HG02870 (cell line): ENCODE results near the gene C3orf20.

ENCODE experiments used
- ATAC-seq: cut with Tn5 transposase; IDR thresholded peaks from one replicate; pipeline ENCODE4 v1.9.1; 2021; ENCODE audit warnings: mild to moderate bottlenecking, moderate library complexity; ENCODE audit not compliant: unreplicated experiment

C3orf20 gene

GRCh38 chr3:14698601-14699244, 23.8 kb downstream of the C3orf20 start:
- ATAC-seq: no peak

GRCh38 chr3:14699643-14700042, 24.7 kb downstream of the C3orf20 start:
- ATAC-seq: no peak

DNA sequence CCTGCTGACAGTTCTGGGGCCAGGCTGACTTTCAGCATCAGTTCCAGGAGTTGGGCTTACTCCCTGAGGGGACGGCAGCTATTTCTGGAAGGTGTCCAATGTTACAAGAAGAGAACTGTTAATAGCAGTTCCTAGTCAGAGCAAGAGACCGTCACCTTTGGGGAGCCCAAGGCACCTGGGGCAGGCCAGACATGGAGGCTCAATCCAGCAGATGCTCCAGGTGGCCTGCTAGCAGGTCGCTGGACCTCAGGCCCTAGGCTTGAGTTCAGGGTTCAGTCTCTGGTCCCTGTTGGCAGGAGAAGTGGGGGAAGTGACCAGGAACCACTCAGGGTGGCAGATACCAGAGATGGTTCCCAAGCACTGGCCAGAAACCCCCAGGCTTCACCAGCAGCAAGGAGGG, 25.9 kb downstream of the C3orf20 start:
- ATAC-seq: no peak

DNA sequence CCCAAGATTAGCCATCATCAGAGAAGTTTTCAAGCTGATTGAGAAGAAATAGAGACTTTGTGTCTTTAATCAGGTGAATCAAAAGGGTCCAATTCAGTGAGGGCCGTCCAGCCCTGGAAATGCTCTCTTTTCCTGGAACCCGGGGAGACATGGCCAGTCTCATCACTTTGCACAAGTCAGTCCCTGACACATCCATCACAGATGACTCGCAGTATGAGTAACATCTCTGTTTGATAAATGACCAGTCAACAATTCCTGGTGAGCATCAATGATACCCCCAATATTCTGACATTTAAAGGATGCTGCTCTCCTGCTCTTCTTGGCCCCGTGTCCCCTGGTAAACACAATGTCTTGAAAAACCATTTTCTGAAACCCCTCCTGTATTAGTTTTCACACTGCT, 26.7 kb downstream of the C3orf20 start:
- ATAC-seq: no peak

DNA sequence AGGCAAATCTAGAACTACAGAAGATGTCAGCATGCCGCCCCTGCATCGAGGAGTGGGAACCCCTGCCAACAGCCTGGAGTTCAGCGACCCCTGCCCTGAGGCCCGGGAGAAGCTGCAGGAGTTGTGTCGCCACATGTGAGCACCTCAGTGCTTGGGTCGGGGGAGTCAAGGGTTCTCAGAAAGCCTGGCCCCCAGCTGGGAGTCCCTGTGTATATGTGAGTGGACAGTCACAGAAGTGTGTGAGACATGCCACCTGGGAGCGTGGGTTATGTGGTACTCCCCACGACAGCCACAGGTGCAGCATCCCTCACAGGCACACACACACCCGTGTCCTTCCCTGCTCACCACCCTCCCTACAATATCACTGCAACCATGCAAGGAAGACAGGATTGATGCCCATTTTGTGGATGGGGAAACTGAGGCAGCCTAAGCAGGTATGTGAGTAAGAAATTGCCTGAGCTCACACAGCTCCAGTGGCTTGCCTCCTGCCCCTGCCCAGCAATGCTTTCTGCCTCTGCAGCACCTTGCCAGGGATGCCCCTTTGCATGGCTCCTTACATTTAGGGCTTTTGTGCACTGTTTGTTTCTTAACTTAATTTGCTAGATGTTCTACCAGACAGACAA, 28.3 kb downstream of the C3orf20 start:
- no peak for ATAC-seq

- no peak for ATAC-seq
Observed at GRCh38 chr3:14703791-14704190, 28.9 kb downstream of the C3orf20 start.

- ATAC-seq: no peak
Observed at GRCh38 chr3:14706096-14706495, 31.2 kb downstream of the C3orf20 start.

- ATAC-seq: no peak
Observed at GRCh38 chr3:14716591-14716990, 41.6 kb downstream of the C3orf20 start.

DNA sequence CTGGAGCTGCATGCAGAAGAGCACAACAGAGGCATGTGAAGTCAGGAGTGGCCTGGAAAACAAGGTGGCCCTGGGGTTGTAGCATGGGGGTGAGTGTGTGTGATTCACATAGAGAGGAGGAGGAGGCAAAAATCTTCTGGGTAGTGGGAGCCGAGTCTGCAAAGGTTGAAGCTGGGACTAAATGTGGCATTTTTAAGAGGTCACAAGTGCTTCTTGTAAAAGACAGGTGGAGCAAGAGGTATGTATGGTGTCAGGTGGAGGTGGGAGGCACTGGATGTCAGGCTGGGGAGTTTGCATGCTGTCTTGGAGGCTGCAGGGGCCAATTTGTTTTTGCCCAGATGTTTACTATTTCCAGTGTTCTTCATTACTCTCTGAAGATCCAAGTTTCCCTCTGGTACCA, 42.4 kb downstream of the C3orf20 start:
- ATAC-seq: no peak

DNA sequence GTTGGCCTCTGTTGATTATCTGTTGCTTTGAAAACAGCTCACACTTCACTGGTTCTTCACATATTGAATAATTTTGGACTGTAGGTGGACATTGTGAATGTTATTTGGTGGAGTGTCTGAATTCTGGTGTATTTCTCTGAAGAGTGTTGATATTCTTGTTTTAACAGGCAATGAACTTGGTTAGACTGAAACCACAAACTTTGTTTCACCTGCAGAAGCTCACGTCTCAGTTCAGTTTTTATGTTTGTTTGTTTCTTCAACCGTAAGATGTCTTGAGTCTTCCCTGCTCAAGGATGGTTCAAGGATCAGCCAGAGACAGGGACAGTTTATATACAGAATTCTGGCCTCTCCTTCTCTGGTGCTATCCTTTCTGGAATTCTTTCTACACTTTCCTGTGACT, 43.6 kb downstream of the C3orf20 start:
- peak; percentile 47 for ATAC-seq

DNA sequence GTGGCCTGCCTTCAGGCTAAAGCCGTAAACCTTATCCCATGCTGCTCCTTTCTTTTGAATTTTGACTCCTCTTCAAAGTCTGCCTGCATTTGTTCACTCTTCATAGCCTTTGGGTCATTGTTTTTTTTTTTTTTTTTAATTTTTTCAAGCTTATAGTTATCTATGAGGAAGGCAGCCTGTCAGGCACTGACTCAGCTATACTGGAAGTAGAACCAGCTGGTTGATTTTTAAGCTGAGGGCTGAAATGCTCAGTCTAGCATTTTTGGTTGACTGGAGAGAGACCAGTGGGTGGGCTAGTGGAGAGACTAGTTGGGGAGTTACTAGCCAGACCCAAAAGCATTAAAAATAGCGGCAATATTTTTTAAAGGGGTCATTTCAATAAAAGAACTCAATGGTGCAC, 44.1 kb downstream of the C3orf20 start:
- ATAC-seq: peak; percentile 11

DNA sequence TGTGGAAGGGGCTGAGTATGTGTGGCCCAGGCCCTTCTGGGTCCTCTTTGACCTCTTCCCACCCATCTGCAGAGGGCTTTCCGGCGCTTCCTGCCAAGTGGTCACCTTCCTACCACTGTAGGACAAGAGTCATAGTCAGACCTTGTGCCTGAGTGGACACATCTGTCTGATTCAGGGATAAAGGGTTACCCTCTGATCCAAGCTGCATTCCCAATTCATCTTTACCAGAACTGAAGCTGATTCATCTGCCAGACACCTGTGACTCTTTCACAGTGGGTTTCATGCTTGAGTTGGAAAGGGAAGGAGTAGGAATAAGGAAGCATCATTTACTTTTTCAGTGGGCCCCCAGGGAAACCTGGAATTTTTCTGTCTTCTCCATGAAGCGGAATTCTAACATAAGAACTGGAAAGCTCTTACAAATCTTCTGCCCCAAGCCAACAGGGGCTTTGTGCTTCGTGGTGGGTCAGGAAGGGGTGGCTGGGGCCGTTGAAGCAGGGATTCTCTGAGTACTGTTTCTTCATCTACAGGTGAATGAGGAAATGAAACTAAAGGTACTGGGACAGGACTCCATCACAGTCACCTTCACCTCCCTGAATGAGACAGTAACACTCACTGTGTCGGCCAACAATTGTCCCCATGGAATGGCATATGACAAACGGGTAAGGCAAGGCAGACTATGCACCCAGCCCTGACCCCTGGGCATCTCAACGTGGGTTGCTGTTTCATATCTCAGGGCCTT, 46.4 kb downstream of the C3orf20 start:
- ATAC-seq: no peak

DNA sequence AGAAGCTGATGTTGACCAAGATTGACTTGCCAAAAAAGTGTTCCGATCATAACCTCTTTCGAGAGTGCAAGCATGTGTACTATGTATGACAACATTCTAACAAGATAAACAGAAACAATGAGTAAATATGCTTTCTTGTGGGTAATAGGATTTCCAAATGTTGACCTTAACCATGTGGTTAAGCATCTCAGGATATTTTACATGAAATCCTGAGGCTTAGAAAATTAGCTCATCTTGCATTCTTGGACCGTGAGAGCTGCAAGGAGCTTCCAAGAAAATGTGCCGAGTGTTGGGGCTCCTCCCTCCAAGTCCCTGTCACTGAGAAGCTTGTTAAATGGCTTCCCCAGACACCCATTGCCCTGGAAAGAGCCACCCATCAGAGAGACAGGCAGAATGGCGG, 50.1 kb downstream of the C3orf20 start:
- no peak for ATAC-seq

GRCh38 chr3:14725564-14726440, 50.9 kb downstream of the C3orf20 start:
- ATAC-seq: no peak

GRCh38 chr3:14726441-14726780, 51.5 kb downstream of the C3orf20 start:
- ATAC-seq: no peak

GRCh38 chr3:14728113-14728512, 53.2 kb downstream of the C3orf20 start:
- no peak for ATAC-seq

GRCh38 chr3:14730703-14731382, 55.9 kb downstream of the C3orf20 start:
- ATAC-seq: no peak

- no peak for ATAC-seq
Observed at GRCh38 chr3:14740983-14741382, 66.0 kb downstream of the C3orf20 start.

DNA sequence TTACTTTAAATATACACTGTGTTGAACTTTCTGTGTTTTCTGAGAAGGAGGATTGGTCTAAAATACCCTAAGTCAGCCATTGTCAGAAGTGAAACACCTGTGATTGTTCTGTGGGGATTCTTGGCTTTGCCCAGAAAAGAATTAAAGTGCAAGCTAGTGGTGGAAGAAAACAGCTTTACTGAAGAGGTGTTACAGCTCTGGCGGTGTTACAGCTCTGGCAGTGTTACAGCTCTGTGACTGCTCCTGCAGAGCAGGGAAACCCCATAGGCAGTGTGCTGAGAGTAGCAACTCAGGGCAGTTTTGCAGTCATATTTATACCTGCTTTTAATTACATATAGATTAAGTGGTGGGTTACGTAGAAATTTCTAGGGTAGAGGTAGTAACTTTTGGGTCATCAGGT, 66.6 kb downstream of the C3orf20 start:
- ATAC-seq: no peak

GRCh38 chr3:14744556-14744955, 69.6 kb downstream of the C3orf20 start:
- no peak for ATAC-seq

DNA sequence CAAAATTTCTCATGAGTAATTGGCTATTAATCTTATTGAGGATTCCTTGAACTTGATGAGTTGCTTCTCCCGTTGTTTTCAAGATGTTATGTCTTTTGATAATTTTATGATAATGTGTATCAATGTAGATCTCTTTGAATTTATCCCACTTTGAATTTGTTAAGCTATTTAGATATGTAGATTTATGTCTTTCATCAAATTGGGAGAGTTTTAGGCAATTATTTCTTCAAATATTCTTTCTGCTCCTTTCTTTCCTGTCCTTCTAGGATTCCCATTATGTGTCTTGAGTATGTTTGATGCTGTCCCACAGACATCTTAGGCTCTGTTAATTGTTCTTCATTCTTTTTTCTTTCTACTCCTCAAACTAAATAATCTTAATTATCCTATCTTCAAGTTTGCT, 75.7 kb downstream of the C3orf20 start:
- no peak for ATAC-seq
